Measurements from ENCODE around the gene KAT8.
"Not testable (repeated sequence)": the region's sequence is repeated elsewhere in the genome, so short reads cannot be mapped to it uniquely, and the experiment has no call there.

KAT8 gene

DNA sequence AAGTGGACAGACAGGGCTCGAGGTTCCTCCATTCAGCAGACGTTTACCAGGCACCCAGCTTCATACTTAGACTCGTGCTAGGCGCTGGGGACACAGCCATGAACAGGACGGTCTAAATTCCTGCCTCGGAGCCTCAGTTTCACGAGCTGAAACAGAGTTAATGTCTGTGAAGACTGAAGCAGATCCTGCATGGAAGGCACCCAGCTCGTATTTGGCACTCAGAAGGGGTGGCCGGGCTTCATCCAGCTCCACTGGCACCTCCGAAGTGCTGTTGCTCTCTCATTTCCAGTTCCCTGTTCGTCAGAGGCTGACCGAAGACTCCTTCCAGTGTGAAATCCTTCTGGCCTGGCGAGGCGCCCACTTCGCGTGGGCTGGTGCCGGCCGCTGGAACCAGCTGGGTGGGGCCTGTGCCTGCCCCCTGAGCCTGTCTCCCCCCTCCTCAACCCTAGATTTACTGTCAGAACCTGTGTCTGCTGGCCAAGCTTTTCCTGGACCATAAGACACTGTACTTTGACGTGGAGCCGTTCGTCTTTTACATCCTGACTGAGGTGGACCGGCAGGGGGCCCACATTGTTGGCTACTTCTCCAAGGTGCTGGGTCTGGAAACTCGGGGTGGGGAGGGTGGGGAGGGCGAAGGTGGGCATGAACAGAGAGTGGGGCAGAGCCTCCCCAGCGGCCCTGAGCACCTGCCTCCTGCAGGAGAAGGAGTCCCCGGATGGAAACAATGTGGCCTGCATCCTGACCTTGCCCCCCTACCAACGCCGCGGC, 12.3 kb downstream of the KAT8 start:
- no peak overlapping the region for H3K27ac Mint-ChIP-seq
- H3K27me3 Mint-ChIP-seq (ENCODE audit: low read depth) = no peaks in the 10 kb centered on the region
- peaks cover 19% of the 10 kb centered on the region for H3K36me3 Mint-ChIP-seq (ENCODE audit: low read depth)
- no peak overlapping the region for H3K4me3 Mint-ChIP-seq
- H3K9me3 Mint-ChIP-seq = no peaks in the 10 kb centered on the region
- H3K4me1 Mint-ChIP-seq (ENCODE audit: low read depth) = peaks cover 5% of the 10 kb centered on the region

DNA sequence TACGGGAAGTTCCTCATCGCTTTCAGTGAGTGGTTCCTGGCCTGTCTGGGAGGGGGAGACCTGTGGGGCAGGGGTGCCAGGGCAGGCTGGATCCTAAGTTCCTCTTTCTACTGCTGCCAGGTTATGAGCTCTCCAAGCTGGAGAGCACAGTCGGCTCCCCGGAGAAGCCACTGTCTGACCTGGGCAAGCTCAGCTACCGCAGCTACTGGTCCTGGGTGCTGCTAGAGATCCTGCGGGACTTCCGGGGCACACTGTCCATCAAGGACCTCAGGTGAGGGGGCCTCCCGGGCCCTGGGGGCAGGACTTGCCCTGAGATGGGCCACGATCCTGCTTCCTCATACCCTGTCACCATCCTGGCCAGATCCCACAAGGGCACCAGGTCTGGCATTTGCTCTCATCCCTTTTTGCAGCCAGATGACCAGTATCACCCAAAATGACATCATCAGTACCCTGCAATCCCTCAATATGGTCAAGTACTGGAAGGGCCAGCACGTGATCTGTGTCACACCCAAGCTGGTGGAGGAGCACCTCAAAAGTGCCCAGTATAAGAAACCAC, 12.9 kb downstream of the KAT8 start:
- H3K4me3 Mint-ChIP-seq = no peak overlapping the region
- no peaks in the 10 kb centered on the region for H3K27me3 Mint-ChIP-seq (ENCODE audit: low read depth)
- peaks cover 19% of the 10 kb centered on the region for H3K36me3 Mint-ChIP-seq (ENCODE audit: low read depth)
- H3K4me1 Mint-ChIP-seq (ENCODE audit: low read depth) = peaks cover 5% of the 10 kb centered on the region
- H3K27ac Mint-ChIP-seq = no peak overlapping the region
- H3K9me3 Mint-ChIP-seq = no peaks in the 10 kb centered on the region

DNA sequence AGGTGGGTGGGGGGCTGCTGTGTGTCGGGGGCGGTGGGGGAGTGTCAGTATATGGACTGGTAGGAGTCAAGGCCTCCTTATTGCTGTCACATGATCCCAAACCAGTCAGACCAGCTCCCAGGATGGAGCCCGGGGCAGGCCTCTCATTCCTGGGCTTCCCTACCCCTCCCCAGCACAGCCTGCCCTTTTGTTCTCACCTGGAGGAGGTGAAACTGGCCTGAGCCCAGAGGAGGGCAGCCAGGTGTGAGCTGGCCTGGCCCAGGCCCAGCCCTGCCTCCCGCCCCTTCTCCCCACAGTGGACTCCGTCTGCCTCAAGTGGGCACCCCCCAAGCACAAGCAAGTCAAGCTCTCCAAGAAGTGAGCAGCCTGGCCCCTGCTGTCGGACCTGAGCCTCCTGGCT, 13.4 kb downstream of the KAT8 start:
- no peak overlapping the region for H3K4me3 Mint-ChIP-seq
- H3K4me1 Mint-ChIP-seq (ENCODE audit: low read depth) = peaks cover 5% of the 10 kb centered on the region
- no peaks in the 10 kb centered on the region for H3K27me3 Mint-ChIP-seq (ENCODE audit: low read depth)
- no peak overlapping the region for H3K27ac Mint-ChIP-seq
- H3K36me3 Mint-ChIP-seq (ENCODE audit: low read depth) = peaks cover 17% of the 10 kb centered on the region
- H3K9me3 Mint-ChIP-seq = no peaks in the 10 kb centered on the region

DNA sequence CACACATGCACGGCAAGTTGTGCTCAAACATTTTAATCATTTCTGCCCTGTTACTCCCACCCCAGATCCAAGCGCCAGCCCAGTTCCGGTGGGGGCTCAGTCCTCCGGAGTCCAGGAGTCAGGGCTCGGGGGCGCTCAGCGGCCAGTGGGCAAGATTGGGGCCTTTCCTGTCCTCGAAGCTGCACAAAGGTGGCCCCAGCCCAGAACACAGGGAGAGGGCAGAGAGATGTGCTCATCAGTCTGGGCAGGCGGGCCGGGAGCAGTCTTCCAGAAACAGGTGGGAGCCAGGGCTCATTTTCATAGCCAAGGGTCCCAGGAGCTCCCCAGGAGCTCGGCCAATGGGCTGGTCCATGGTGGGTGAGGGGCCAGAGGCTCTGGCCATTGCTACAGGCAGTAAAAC, 14.0 kb downstream of the KAT8 start:
- Mint-ChIP-seq H3K4me3 (no peak overlapping the region), H3K27ac (no peak overlapping the region), H3K27me3 (ENCODE audit: low read depth) (no peaks in the 10 kb centered on the region), H3K4me1 (ENCODE audit: low read depth) (peaks cover 5% of the 10 kb centered on the region), H3K36me3 (ENCODE audit: low read depth) (peaks cover 12% of the 10 kb centered on the region), H3K9me3 (no peaks in the 10 kb centered on the region)

DNA sequence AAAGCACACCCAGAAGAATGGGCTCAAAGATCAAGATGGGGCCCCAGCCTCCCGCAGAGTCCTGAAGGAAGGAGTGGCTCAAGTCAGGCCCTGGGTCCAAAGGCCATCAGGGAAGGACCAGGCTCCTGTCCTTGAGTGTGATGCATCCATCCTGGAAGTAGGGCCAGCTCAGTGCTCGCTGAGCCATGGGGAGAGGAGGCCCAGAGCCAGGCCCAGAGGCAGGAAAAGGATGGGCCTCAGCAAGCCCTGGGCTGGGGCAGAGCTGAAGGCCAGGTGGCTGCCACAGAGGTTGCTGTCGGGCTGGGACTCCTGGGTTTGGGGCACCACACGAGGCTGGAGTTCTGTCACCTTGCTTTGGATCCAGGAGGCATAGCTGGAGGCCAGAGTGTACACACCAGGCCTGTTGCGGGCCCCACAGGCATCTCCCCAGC, 14.4 kb downstream of the KAT8 start:
- Mint-ChIP-seq H3K36me3 (ENCODE audit: low read depth) (peaks cover 12% of the 10 kb centered on the region), H3K4me3 (no peak overlapping the region), H3K27ac (no peak overlapping the region), H3K4me1 (ENCODE audit: low read depth) (peaks cover 5% of the 10 kb centered on the region), H3K9me3 (no peaks in the 10 kb centered on the region), H3K27me3 (ENCODE audit: low read depth) (no peaks in the 10 kb centered on the region)

DNA sequence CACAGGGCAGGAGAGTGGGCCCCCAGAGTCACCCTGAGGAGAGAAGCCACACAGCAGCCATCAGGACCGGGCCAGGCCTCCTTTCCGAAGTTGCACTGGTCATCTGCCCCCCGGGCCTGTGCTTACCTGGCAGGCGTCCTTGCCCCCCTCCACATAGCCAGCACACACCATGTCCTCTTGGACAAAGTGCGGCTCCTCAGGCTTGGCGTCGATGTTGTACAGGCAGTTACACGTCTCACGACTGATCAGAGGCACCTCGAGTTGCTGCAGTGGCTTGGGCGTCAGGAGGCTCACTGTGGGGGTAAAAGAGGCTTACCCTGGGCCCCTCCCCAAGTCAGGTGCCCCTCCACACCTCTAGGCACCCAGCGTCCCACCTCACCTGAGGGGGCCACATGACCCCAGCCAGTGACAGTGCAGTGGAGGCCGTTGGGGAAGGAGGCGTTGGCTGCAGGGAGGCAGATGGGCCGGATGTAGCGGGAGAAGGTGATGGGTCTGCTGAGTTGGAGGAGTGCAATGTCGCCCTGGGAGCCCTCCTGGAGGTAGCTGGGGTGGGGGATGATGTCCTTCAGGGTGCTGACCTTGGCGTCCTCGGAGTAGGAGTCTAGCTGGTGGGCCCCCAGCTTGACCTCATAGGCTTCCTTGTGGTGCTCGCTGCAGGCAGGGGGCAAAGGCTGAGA, 15.0 kb downstream of the KAT8 start:
- Mint-ChIP-seq H3K36me3 (ENCODE audit: low read depth) (peaks cover 11% of the 10 kb centered on the region), H3K27me3 (ENCODE audit: low read depth) (no peaks in the 10 kb centered on the region), H3K4me3 (no peak overlapping the region), H3K9me3 (no peaks in the 10 kb centered on the region), H3K4me1 (ENCODE audit: low read depth) (peaks cover 5% of the 10 kb centered on the region), H3K27ac (no peak overlapping the region)

DNA sequence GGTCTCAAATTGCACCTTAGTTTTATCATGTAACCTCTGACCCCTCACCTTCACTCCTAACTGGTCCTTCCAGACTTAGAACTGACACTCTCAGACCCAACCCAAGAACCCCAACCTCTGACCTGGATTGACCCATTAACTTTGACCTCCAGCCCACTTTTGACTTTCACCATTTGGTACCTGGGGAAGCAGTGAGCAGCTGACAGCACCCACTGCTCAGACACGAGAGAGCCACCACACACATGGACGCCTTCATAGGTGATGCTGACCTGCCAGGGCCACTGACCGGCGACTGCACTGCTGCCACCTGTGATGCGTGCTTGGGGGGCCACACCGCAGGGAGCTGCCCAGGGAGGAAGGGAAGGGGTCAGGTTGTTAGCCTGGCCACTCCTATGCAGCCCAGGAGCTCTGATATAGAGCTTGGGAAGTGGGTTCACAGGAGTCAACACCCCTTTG, 15.6 kb downstream of the KAT8 start:
- no peak overlapping the region for H3K4me3 Mint-ChIP-seq
- H3K27me3 Mint-ChIP-seq (ENCODE audit: low read depth) = no peaks in the 10 kb centered on the region
- peaks cover 6% of the 10 kb centered on the region for H3K36me3 Mint-ChIP-seq (ENCODE audit: low read depth)
- H3K4me1 Mint-ChIP-seq (ENCODE audit: low read depth) = peaks cover 5% of the 10 kb centered on the region
- no peak overlapping the region for H3K27ac Mint-ChIP-seq
- no peaks in the 10 kb centered on the region for H3K9me3 Mint-ChIP-seq

DNA sequence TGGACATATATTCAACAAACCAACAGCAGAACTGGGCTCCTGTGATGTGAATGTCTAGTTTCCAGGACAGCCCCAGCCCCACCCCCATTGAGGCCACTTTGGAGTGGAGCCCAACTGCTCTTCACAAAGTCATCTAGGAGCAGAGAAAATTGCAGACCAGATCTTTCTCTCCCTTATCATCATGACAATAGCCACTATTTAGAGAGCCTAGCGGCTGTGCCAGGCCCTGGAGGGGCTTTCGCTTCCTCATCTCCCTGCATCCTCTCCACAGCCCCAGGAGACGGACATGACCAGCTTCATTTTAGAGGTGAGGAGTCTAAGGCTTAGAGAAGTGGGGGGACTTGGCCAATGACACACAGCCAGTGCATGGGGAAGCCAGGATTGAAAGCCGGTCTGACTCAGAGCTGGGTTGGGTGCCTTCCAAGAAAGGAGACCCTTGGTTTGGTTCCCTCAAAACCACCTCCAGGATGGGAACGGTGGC, 16.7 kb downstream of the KAT8 start:
- H3K4me3 Mint-ChIP-seq = no peak overlapping the region
- no peak overlapping the region for H3K27ac Mint-ChIP-seq
- H3K27me3 Mint-ChIP-seq (ENCODE audit: low read depth) = no peaks in the 10 kb centered on the region
- H3K4me1 Mint-ChIP-seq (ENCODE audit: low read depth) = no peaks in the 10 kb centered on the region
- no peaks in the 10 kb centered on the region for H3K9me3 Mint-ChIP-seq
- peaks cover 6% of the 10 kb centered on the region for H3K36me3 Mint-ChIP-seq (ENCODE audit: low read depth)

DNA sequence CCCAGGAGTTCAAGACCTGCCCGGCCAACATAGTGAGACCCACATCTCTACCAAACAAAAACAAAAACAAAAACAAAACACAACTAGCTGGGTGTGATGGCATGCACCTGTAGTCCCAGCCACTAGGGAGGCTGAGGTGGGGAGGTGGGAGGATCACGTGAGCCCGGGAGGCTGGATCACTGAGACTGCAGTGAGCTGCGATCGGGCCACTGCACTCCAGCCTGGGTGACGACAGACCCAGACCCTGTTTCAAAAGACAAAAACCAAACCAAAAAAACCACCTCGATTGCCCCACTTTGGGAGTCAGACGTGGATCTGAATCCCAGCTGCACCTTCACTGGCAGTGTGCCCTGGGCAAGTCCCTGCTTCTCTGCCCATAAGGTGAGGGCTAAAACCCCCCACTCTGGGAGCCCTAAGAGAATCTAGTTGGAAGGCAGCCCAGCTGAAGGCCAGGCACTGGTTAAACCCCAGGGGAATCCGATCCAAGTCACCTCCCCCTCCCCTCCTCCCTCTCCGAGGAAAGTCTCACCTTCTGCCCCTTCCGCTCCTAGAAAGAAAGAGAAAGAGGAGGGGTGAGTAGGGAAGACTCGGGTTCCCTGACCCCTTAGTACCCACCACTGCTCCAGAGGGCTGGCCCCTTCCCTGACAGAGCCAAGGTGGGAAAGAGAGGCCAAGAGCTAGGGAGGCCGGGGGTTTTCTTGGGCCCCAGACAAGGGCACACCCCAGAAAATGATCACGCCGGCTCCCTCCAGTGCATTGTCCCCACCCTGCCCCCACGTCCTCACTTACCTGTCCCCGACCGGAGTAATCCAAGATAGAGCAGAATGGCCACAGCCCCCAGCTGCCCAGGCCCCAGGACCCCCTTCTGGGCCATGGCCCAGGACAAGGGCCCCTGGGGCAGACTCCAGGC, 17.4 kb downstream of the KAT8 start:
- H3K4me3 Mint-ChIP-seq = no peak overlapping the region
- H3K27me3 Mint-ChIP-seq (ENCODE audit: low read depth) = no peaks in the 10 kb centered on the region
- no peaks in the 10 kb centered on the region for H3K4me1 Mint-ChIP-seq (ENCODE audit: low read depth)
- H3K9me3 Mint-ChIP-seq = no peaks in the 10 kb centered on the region
- no peak overlapping the region for H3K27ac Mint-ChIP-seq
- H3K36me3 Mint-ChIP-seq (ENCODE audit: low read depth) = peaks cover 6% of the 10 kb centered on the region

DNA sequence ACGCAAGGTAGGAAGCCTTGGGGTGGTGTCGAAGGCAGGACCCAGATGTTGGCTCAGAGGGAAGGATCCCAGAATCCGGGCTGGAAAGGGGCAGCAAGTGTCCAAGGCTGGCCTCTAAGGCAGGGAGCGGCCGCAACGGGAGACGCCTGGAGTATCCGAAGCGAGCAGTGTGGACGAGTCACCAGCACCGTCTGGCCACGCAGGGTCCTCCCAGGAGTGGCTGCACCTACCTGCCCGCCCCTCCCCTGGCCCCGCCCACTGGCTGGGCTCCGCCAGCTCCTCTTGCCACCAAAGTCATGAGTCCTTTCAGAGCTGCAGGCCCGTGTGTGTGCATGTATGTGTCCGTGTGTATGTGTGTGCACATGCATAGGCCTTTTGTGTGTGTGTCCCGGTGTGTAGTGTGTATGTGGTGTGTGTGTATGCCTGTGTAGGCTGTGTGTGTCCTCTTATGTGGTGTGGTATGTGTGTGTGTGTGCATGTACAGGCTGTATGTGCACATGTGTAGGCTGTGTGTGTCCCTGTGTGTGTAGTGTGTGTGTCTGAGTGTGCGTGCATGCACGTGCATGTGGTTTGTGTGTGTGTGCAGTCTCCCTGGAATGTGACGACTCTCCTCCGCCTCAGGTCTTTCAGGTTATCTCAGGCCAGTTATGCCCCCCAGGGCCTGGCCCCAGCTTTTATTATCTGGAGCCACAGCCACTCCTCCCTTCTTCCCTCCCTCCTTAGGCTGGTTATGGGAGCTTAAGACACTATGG, 18.2 kb downstream of the KAT8 start, which contains the start of gene PRSS8:
Gene PRSS8, minus strand, starts transcription at position 193 of the 752 bp plus-strand sequence. CDS start 229 bp downstream, outside the sequence.
- H3K27me3 Mint-ChIP-seq (ENCODE audit: low read depth) = no peaks in the 10 kb centered on the region
- no peaks in the 10 kb centered on the region for H3K4me1 Mint-ChIP-seq (ENCODE audit: low read depth)
- no peak within 1 kb of the TSS for H3K4me3 Mint-ChIP-seq
- no peak within 1 kb of the TSS for H3K27ac Mint-ChIP-seq
- H3K9me3 Mint-ChIP-seq = no peaks in the 10 kb centered on the region
- peaks cover 6% of the 10 kb centered on the region for H3K36me3 Mint-ChIP-seq (ENCODE audit: low read depth)

DNA sequence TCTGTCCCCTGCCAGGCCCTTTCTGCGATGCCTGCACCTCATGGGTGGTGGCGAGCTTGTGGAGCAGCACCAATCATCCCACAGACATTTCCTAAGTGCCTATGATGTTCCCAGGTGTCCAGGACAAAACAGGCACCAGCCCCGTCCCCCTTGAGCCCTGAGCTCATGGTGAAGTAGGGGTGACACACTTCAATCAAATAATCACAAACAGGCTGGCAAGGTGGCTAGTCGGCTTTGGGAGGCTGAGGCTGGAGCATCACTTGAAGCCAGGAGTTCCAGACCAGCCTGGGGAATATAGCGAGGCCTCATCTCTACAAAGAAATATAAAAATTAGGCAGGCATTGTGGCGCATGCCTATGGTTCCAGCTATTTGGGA, 18.8 kb downstream of the KAT8 start:
- Mint-ChIP-seq H3K9me3 (no peaks in the 10 kb centered on the region), H3K4me1 (ENCODE audit: low read depth) (no peaks in the 10 kb centered on the region), H3K27me3 (ENCODE audit: low read depth) (no peaks in the 10 kb centered on the region), H3K4me3 (no peak overlapping the region), H3K36me3 (ENCODE audit: low read depth) (peaks cover 4% of the 10 kb centered on the region), H3K27ac (no peak overlapping the region)

DNA sequence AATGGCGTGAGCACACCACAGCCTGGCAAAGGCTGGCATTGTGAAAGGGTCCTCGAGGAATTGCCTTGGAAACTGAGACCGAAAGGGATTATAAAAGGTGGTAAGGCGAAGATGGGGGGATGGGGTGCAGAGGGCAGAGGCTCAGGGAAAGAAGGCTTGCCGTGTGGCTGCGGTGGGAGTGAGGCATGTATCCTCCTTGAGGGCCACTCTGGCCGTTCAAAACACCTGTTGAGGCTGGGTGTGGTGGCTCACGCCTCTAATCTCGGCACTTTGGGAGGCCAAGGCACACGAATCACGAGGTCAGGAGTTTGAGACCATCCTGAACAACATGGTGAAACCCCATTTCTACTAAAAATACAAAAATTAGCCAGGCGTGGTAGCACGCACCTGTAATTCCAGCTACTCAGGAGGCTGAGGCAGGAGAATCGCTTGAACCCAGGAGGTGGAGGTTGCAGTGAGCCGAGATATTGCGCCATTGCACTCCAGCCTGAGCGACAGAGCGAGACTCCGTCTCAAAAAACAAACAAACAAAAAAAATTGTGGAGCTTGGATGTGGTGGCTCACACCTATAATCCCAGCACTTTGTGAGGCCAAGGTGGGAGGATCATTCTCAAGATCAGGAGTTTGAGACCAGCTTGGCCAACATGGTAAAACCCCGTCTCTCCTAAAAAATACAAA, 19.5 kb downstream of the KAT8 start:
- not testable (repeated sequence) for H3K27ac Mint-ChIP-seq; H3K27me3 Mint-ChIP-seq (ENCODE audit: low read depth); H3K4me1 Mint-ChIP-seq (ENCODE audit: low read depth); H3K9me3 Mint-ChIP-seq; H3K4me3 Mint-ChIP-seq; H3K36me3 Mint-ChIP-seq (ENCODE audit: low read depth)
